Parathyroid adenoma (tissue), 2 donors: Measurements from ENCODE around the gene LHFPL3.

Experiments
- H2AFZ ChIP-seq: fragments of 300-600 bp; sonication (generic); one replicate; pipeline ENCODE4 v1.7.0; 2017; ENCODE audit warnings: antibody characterized with exemption, mild to moderate bottlenecking
- H3K27ac ChIP-seq: fragments of 300-600 bp; sonication (generic); one replicate; pipeline ENCODE4 v1.7.0; 2017
- H3K27me3 ChIP-seq: fragments of 300-600 bp; sonication (generic); one replicate; pipeline ENCODE4 v1.7.0; 2017; ENCODE audit warnings: low read length; ENCODE audit not compliant: control insufficient read depth, insufficient read depth
- H3K36me3 ChIP-seq: fragments of 300-600 bp; sonication (generic); one replicate; pipeline ENCODE4 v1.7.0; 2017; ENCODE audit warnings: low read length; ENCODE audit not compliant: control insufficient read depth, insufficient read depth
- H3K4me1 ChIP-seq: fragments of 300-600 bp; sonication (generic); one replicate; pipeline ENCODE4 v1.7.0; 2017; ENCODE audit warnings: control low read depth
- H3K4me2 ChIP-seq: fragments of 300-600 bp; sonication (generic); one replicate; pipeline ENCODE4 v1.7.0; 2017; ENCODE audit warnings: low read length
- H3K4me3 ChIP-seq: fragments of 300-600 bp; sonication (generic); one replicate; pipeline ENCODE4 v1.7.0; 2017; ENCODE audit warnings: low read depth, low read length
- H3K79me2 ChIP-seq: fragments of 300-600 bp; sonication (generic); one replicate; pipeline ENCODE4 v1.7.0; 2017; ENCODE audit warnings: control low read depth
- H3K9ac ChIP-seq: fragments of 300-600 bp; sonication (generic); one replicate; pipeline ENCODE4 v1.7.0; 2017; ENCODE audit warnings: mild to moderate bottlenecking
- H3K9me3 ChIP-seq: fragments of 300-600 bp; sonication (generic); one replicate; pipeline ENCODE4 v1.7.0; 2017; ENCODE audit warnings: low read length; ENCODE audit not compliant: control insufficient read depth
- TF ChIP-seq, protein P1 (sequence below): fragments of 300-600 bp; sonication (generic); IDR thresholded peaks from one replicate; pipeline ENCODE4 v1.7.0; 2017; ENCODE audit warnings: antibody characterized with exemption, mild to moderate bottlenecking
- donor health status: primary hyperparathyroidism.

The LHFPL3 gene

DNA sequence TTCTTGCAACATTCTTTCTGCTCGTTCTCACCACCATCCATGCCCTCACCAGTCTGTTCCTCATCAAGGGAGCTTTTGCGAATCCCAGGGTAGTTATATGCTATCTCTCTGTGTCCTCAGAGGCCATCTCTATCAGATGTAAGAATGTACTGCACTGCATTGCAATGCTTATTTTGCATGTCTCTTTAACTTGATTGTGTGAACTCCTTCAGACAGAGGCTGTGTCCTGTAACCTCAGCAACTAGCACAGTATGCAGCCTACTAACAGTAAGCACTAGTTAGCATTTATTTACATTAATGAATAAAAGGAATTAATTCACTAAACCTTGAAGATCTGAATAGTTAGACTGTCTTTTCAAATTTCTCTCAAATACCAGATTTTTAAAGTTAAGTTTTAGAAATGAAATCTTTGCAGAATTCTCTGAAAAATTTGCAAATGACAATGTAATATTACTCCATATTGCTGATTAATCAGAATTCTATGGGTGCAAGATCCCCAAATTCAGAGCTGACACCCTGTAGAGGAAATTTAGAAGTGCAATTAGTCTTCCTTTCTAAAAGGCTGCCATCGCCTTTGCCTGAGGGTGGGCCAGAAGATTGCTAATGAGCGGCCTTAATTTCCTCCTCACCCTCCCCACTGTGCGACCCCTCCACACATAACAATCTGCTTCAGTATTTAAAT lies 10.3 kb upstream of the LHFPL3 start:
- Histone ChIP-seq H3K4me3 (no peak overlapping the region), H3K27ac (no peak overlapping the region), H3K36me3 (no peaks in the 10 kb centered on the region), H2AFZ (no peak overlapping the region), H3K27me3 (no peaks in the 10 kb centered on the region), H3K9me3 (no peaks in the 10 kb centered on the region), H3K4me1 (no peaks in the 10 kb centered on the region), H3K79me2 (no peaks in the 10 kb centered on the region), H3K9ac (no peak overlapping the region), H3K4me2 (no peak overlapping the region)
- TF ChIP-seq, protein P1, sequence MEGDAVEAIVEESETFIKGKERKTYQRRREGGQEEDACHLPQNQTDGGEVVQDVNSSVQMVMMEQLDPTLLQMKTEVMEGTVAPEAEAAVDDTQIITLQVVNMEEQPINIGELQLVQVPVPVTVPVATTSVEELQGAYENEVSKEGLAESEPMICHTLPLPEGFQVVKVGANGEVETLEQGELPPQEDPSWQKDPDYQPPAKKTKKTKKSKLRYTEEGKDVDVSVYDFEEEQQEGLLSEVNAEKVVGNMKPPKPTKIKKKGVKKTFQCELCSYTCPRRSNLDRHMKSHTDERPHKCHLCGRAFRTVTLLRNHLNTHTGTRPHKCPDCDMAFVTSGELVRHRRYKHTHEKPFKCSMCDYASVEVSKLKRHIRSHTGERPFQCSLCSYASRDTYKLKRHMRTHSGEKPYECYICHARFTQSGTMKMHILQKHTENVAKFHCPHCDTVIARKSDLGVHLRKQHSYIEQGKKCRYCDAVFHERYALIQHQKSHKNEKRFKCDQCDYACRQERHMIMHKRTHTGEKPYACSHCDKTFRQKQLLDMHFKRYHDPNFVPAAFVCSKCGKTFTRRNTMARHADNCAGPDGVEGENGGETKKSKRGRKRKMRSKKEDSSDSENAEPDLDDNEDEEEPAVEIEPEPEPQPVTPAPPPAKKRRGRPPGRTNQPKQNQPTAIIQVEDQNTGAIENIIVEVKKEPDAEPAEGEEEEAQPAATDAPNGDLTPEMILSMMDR = no peak

DNA sequence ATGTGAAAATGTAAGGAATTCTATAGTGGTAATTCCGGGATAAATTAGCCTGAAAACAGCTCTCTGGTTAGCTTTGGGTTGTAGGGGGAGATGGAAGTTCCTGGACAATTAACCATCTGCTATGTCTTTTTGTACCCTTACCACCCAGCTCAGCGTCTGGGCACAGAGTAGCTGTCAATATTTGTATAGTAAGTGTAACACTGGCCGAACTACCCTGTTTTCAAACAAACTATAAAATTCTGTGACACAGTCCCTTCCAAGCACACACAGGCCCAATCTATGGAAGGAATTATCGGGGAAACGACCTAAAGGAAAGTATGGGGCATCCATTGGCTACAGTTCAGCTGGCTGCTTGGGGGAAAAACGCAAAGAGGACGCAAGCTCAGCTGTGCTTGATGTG lies 869 bp upstream of the LHFPL3 start:
- Histone ChIP-seq H3K4me2 (no peak overlapping the region), H3K4me3 (no peak overlapping the region)

DNA sequence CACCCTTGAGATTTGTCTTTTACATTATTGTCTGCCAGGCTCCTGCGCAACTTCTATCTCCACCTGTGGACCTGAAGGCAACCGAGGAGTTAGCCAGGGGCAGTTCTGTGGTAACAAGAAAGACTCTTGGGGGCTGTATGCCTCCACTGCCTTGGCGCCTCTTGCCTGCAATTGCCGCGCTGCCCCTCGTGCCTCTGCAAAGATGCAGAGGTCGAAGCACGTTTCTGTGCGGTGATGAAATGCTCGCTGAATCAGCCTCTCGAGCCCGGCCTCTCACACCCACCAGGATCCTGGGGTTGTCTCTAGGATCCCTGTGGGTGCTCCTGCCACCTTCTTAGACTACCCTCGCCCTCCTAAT lies 486 bp upstream of the LHFPL3 start:
- H2AFZ ChIP-seq = no peak overlapping the region
- H3K9me3 ChIP-seq = no peaks in the 10 kb centered on the region
- H3K79me2 ChIP-seq = no peaks in the 10 kb centered on the region
- H3K36me3 ChIP-seq = no peaks in the 10 kb centered on the region
- peaks cover 3% of the 10 kb centered on the region for H3K27me3 ChIP-seq
- no peak overlapping the region for H3K9ac ChIP-seq
- no peak overlapping the region for H3K4me2 ChIP-seq
- no peak overlapping the region for H3K27ac ChIP-seq
- TF ChIP-seq, protein P1 = no peak
- no peak overlapping the region for H3K4me3 ChIP-seq
- no peaks in the 10 kb centered on the region for H3K4me1 ChIP-seq

More for the DNA sequence above, 869 bp upstream of the LHFPL3 start:
- H3K9me3 ChIP-seq = no peaks in the 10 kb centered on the region
- no peak overlapping the region for H3K27ac ChIP-seq
- H3K27me3 ChIP-seq = peaks cover 3% of the 10 kb centered on the region
- TF ChIP-seq, protein P1 = no peak
- H3K4me1 ChIP-seq = no peaks in the 10 kb centered on the region
- no peaks in the 10 kb centered on the region for H3K79me2 ChIP-seq
- no peak overlapping the region for H3K9ac ChIP-seq
- H2AFZ ChIP-seq = no peak overlapping the region
- H3K36me3 ChIP-seq = no peaks in the 10 kb centered on the region

DNA sequence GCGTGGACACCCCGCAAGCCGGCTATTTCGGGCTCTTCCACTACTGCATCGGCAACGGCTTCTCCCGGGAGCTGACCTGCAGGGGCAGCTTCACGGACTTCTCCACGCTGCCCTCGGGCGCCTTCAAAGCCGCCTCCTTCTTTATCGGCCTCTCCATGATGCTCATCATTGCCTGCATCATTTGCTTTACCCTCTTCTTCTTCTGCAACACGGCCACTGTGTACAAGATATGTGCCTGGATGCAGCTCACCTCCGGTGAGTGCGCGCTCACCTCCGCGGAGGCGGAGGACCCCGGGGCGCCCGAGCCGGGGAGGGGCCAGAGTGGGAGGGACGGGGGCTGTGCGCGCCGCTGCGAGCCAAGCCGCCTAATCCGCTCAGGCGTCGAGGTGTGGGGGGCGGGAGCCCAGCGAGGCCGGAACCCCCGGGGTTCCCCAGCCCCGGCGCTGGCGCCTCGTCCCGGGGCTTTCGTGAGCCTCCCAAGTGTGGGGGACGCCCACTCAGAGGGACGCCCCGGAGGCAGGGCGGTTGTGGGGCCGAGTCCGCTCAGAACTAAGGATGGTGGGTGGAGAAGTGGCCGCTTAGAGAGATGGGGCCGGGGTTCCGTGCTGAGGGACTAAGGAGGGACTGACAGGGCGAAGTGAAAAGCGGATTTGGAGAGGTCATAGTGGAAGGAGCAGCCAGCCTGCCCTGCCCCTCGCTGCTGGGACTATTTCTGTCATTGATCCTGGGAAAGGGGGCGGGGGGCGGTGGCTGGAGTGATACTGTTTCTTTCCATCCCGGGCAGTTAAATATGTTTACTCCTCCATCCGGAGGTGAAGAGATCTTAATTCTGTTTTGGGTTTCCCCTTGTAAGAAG lies 795 bp downstream of the LHFPL3 start:
- Histone ChIP-seq H3K27ac (no peak overlapping the region), H3K4me3 (no peak overlapping the region)

More for the DNA sequence above, 795 bp downstream of the LHFPL3 start:
- no peaks in the 10 kb centered on the region for H3K9me3 ChIP-seq
- H3K36me3 ChIP-seq = no peaks in the 10 kb centered on the region
- no peaks in the 10 kb centered on the region for H3K4me1 ChIP-seq
- no peak overlapping the region for H2AFZ ChIP-seq
- H3K27me3 ChIP-seq = peaks cover 3% of the 10 kb centered on the region
- H3K79me2 ChIP-seq = no peaks in the 10 kb centered on the region
- peak overlapping the region; percentile 57 for H3K4me2 ChIP-seq
- no peak overlapping the region for H3K9ac ChIP-seq
- TF ChIP-seq, protein P1 = no peak
